ENCODE results near the gene SPTBN1. TPM values are rescaled to one million over a fixed set of nuclear protein-coding genes. Genes with fewer than 3 reads are reported as not detected.

SPTBN1 gene
- total RNA-seq, 1 donor from 2014 or later, result 813 TPM

GRCh38 chr2:54420524-54421172, 35.5 kb upstream of the SPTBN1 start:
- no peak overlapping the region for H3K4me3 ChIP-seq
- no peaks in the 10 kb centered on the region for H3K9me3 ChIP-seq
- intact Hi-C loops (cut with DNase I), result no loop called here
- H3K4me1 ChIP-seq, result peaks cover 40% of the 10 kb centered on the region
- no peaks in the 10 kb centered on the region for H3K36me3 ChIP-seq
- DNase-seq (no peak), ATAC-seq (no peak)
- H3K27me3 ChIP-seq, result no peaks in the 10 kb centered on the region
- H3K27ac ChIP-seq, result peak overlapping the region; percentile 74
- no peak for TF ChIP-seq CTCF (IDR thresholded peaks at IDR 0.05)

GRCh38 chr2:54422072-54422581, 34.0 kb upstream of the SPTBN1 start:
- Histone ChIP-seq H3K36me3 (no peaks in the 10 kb centered on the region), H3K9me3 (no peaks in the 10 kb centered on the region), H3K27me3 (no peaks in the 10 kb centered on the region), H3K27ac (no peak overlapping the region), H3K4me3 (no peak overlapping the region), H3K4me1 (peaks cover 36% of the 10 kb centered on the region)
- intact Hi-C loops (cut with DNase I), result no loop called here
- TF ChIP-seq CTCF (IDR thresholded peaks at IDR 0.05), result no peak
- no peak for ATAC-seq
- DNase-seq, result no peak

- no peak for ATAC-seq
- no peak for TF ChIP-seq CTCF (IDR thresholded peaks at IDR 0.05)
- no peak overlapping the region for H3K27ac ChIP-seq
Measured at GRCh38 chr2:54423213-54423612, 32.9 kb upstream of the SPTBN1 start.

GRCh38 chr2:54424555-54425163, 31.5 kb upstream of the SPTBN1 start:
- intact Hi-C loops (cut with DNase I), result no loop called here

More at GRCh38 chr2:54423213-54423612, 32.9 kb upstream of the SPTBN1 start:
- no peak for DNase-seq
- intact Hi-C loops (cut with DNase I), result no loop called here
- H3K36me3 ChIP-seq, result no peaks in the 10 kb centered on the region
- H3K4me1 ChIP-seq, result peaks cover 36% of the 10 kb centered on the region
- no peaks in the 10 kb centered on the region for H3K27me3 ChIP-seq
- H3K9me3 ChIP-seq, result no peaks in the 10 kb centered on the region
- no peak overlapping the region for H3K4me3 ChIP-seq

GRCh38 chr2:54428108-54428831, 27.9 kb upstream of the SPTBN1 start:
- no peaks in the 10 kb centered on the region for H3K27me3 ChIP-seq
- DNase-seq, result no peak
- no peak for TF ChIP-seq CTCF (IDR thresholded peaks at IDR 0.05)
- H3K9me3 ChIP-seq, result no peaks in the 10 kb centered on the region
- peak overlapping the region; percentile 92 for H3K27ac ChIP-seq
- no peak overlapping the region for H3K4me3 ChIP-seq
- no peak for ATAC-seq
- H3K36me3 ChIP-seq, result no peaks in the 10 kb centered on the region
- intact Hi-C loops (cut with DNase I), result no loop called here
- H3K4me1 ChIP-seq, result peaks cover 59% of the 10 kb centered on the region

More at GRCh38 chr2:54424555-54425163, 31.5 kb upstream of the SPTBN1 start:
- DNase-seq (no peak), ATAC-seq (no peak)
- peaks cover 41% of the 10 kb centered on the region for H3K4me1 ChIP-seq
- H3K4me3 ChIP-seq, result no peak overlapping the region
- no peak for TF ChIP-seq CTCF (IDR thresholded peaks at IDR 0.05)
- H3K27ac ChIP-seq, result no peak overlapping the region
- no peaks in the 10 kb centered on the region for H3K27me3 ChIP-seq
- no peaks in the 10 kb centered on the region for H3K36me3 ChIP-seq
- H3K9me3 ChIP-seq, result no peaks in the 10 kb centered on the region

Data from upper lobe of right lung (tissue), 1 donor.